HepG2 (cell line): ENCODE data around the gene RNPEPL1. TPM values are rescaled to one million over a fixed set of nuclear protein-coding genes. Genes with fewer than 3 reads are reported as not detected.

Source experiments
- ARNT2 ChIP-seq: sonication (generic); formaldehyde crosslinking; IDR thresholded peaks from 2 replicates; pipeline ENCODE4 v1.8.0; 2022; ENCODE audit warnings: mild to moderate bottlenecking, low read depth, missing genetic modification reagents, moderate library complexity
- CBX2 ChIP-seq, 2 experiments: fragments of 200-600 bp in 1 of 2; sonication (generic); formaldehyde crosslinking in 1 of 2; IDR thresholded peaks; 2 replicates each; pipeline versions ENCODE4 v1.7.0 to v1.8.1; 2018 to 2022; ENCODE audit warnings: low read depth in 2 of 2, low read length in 1 of 2, mild to moderate bottlenecking in 1 of 2, missing genetic modification reagents in 1 of 2
- CBX5 ChIP-seq: sonication (generic); formaldehyde crosslinking; IDR thresholded peaks from 2 replicates; pipeline ENCODE4 v1.4.0; 2020; ENCODE audit warnings: missing genetic modification reagents, borderline replicate concordance
- EP300 ChIP-seq, 3 experiments: sonication (generic) in 1 of 3; formaldehyde crosslinking in 1 of 3; IDR thresholded peaks; 2 replicates each; pipeline versions ENCODE4 v1.5.1 to v1.6.1; 2011 to 2020; ENCODE audit warnings: low read depth in 2 of 3, low read length in 2 of 3, borderline replicate concordance in 1 of 3, improper control_type of control experiment in 1 of 3, mild to moderate bottlenecking in 1 of 3, missing genetic modification reagents in 1 of 3, moderate library complexity in 1 of 3
- GABPB1 ChIP-seq: IDR thresholded peaks from 2 replicates; pipeline ENCODE4 v1.6.1; 2016; ENCODE audit warnings: mild to moderate bottlenecking, missing genetic modification reagents, moderate library complexity, missing compliant biosample characterization
- GFI1 ChIP-seq: sonication (generic); formaldehyde crosslinking; IDR thresholded peaks from 2 replicates; pipeline ENCODE4 v1.5.0; 2020; ENCODE audit warnings: missing genetic modification reagents, mild to moderate bottlenecking, borderline replicate concordance
- HDAC1 ChIP-seq: sonication (generic); formaldehyde crosslinking; IDR thresholded peaks from 2 replicates; pipeline ENCODE4 v1.5.1; 2020; ENCODE audit warnings: mild to moderate bottlenecking, missing genetic modification reagents
- ISX ChIP-seq: sonication (generic); formaldehyde crosslinking; conservative IDR thresholded peaks from 2 replicates; pipeline ENCODE4 v1.5.0; 2020; ENCODE audit warnings: missing genetic modification reagents
- KDM5A ChIP-seq: fragments of 200-600 bp; sonication (generic); IDR thresholded peaks from 2 replicates; pipeline ENCODE4 v1.7.0; 2018; ENCODE audit warnings: antibody characterized with exemption, mild to moderate bottlenecking, low read length, borderline replicate concordance
- MED1 ChIP-seq: sonication (generic); formaldehyde crosslinking; IDR thresholded peaks from 2 replicates; pipeline ENCODE4 v1.4.0; 2020; ENCODE audit warnings: missing genetic modification reagents
- MTA1 ChIP-seq: sonication (generic); formaldehyde crosslinking; IDR thresholded peaks from 2 replicates; pipeline ENCODE4 v1.4.0; 2020; ENCODE audit warnings: missing genetic modification reagents, mild to moderate bottlenecking, borderline replicate concordance
- REPIN1 ChIP-seq: sonication (generic); formaldehyde crosslinking; IDR thresholded peaks from 2 replicates; pipeline ENCODE4 v1.8.0; 2022; ENCODE audit warnings: missing genetic modification reagents, low read depth, mild to moderate bottlenecking, borderline replicate concordance
- SIN3A ChIP-seq: IDR thresholded peaks from 2 replicates; pipeline ENCODE4 v1.6.1; 2011; ENCODE audit warnings: low read depth, mild to moderate bottlenecking, control low read depth, low read length, borderline replicate concordance
- SNAPC2 ChIP-seq: sonication (generic); formaldehyde crosslinking; IDR thresholded peaks from 2 replicates; pipeline ENCODE4 v1.8.1; 2022; ENCODE audit warnings: mild to moderate bottlenecking, missing genetic modification reagents
- TBX2 ChIP-seq: sonication (generic); formaldehyde crosslinking; IDR thresholded peaks from 2 replicates; pipeline ENCODE4 v1.5.0; 2020; ENCODE audit warnings: missing genetic modification reagents, mild to moderate bottlenecking, borderline replicate concordance
- YEATS2 ChIP-seq: sonication (generic); formaldehyde crosslinking; IDR thresholded peaks from 2 replicates; pipeline ENCODE4 v1.4.0; 2020; ENCODE audit warnings: missing genetic modification reagents, borderline replicate concordance
- ZFP36L2 ChIP-seq: sonication (generic); formaldehyde crosslinking; IDR thresholded peaks from 2 replicates; pipeline ENCODE4 v1.4.0; 2020; ENCODE audit warnings: missing genetic modification reagents
- ZSCAN9 ChIP-seq: IDR thresholded peaks from 2 replicates; pipeline ENCODE4 v1.6.1; 2016; ENCODE audit warnings: borderline replicate concordance
- polyA plus RNA-seq, 8 experiments: library from polyadenylated mRNA; depleted of rRNA in 3 of 8; stranded (reverse) in 7 of 8; unstranded in 1 of 8; fragments of >200 nt; fragmentation: Illumina TruSeq in 4 of 8; extraction: Trizol in 4 of 8; gene quantifications; 2 replicates each; pipeline versions ENCODE4 v1.2.1 to v1.2.3, GENCODE V29; 2011 to 2016; ENCODE audit warnings: low read depth in 4 of 8, missing spikeins in 1 of 8, mixed read lengths in 1 of 8; ENCODE audit not compliant: insufficient read depth in 1 of 8
- total RNA-seq, 5 experiments: library from RNA; depleted of rRNA; stranded (reverse); fragments of >200 nt; fragmentation: Illumina TruSeq; extraction: Trizol; gene quantifications; 2 replicates each; pipeline ENCODE4 v1.2.3, GENCODE V29; 2016; ENCODE audit warnings: low read depth in 1 of 5
- TF ChIP-seq, protein P1 (sequence below): sonication (generic); formaldehyde crosslinking; IDR thresholded peaks from 2 replicates; pipeline ENCODE4 v1.5.1; 2020; ENCODE audit warnings: missing genetic modification reagents, mild to moderate bottlenecking, borderline replicate concordance
- TF ChIP-seq, protein P2 (sequence below): IDR thresholded peaks from 2 replicates; pipeline ENCODE4 v1.6.1; 2016; ENCODE audit warnings: missing compliant biosample characterization, missing genetic modification reagents, borderline replicate concordance
- TF ChIP-seq, protein P3 (sequence below): fragments of 450-650 bp; IDR thresholded peaks from 2 replicates; pipeline ENCODE4 v1.6.1; 2017
- TF ChIP-seq, protein P4 (sequence below): sonication (generic); IDR thresholded peaks from 2 replicates; pipeline ENCODE4 v1.6.1; 2016; ENCODE audit warnings: low read depth, borderline replicate concordance

RNPEPL1 gene
- total and polyA plus RNA-seq, 2 of the 13 experiments (the other 11 are each of a cell fraction or from before 2014, with no cell fraction given): 13.0 to 18.0 TPM

DNA sequence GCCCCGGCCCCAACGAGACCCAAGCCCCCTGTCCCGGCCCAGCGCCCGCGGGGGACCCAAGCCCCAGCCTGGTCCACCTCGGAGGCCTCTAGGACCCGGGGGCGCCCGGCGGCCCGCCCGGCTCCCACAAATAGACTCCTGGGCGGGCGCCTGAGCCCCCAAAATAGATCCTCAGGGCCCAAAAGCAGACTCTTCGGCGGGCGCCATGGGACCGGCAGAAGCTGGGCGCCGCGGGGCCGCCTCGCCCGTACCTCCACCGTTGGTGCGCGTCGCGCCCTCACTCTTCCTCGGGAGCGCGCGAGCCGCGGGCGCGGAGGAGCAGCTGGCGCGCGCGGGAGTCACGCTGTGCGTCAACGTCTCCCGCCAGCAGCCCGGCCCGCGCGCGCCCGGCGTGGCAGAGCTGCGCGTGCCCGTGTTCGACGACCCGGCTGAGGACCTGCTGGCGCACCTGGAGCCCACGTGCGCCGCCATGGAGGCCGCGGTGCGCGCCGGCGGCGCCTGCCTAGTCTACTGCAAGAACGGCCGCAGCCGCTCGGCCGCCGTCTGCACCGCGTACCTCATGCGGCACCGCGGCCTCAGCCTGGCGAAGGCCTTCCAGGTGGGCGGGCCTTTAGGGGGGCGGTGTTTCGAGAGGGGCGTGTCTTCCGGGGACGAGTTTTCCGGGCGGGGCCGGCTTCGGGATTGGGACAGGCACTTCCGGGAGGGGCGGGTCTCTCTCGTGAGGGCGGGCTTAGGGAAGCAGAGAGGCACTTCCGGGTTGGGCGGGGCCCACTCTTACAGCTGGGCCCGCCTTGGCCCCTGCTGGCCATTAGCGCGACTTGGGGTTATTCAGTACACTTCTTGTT lies 7.6 kb upstream of the RNPEPL1 start (continued):
- peak; percentile 97 for TF ChIP-seq SIN3A
- peak; percentile 49; the same call in 1 of the 2 replicates for TF ChIP-seq SNAPC2
- TF ChIP-seq MTA1 (CRISPR knock-in tag): 0 out of 2 replicates have a peak, but pooled peaks have one; percentile 22
- TF ChIP-seq ARNT2: peak; percentile 86
- TF ChIP-seq YEATS2 (CRISPR knock-in tag): peak; percentile 51; the same call in 1 of the 2 replicates
- TF ChIP-seq GABPB1 (CRISPR knock-in tag): peak; percentile 91
- no peak for TF ChIP-seq CBX5
- TF ChIP-seq, protein P1, sequence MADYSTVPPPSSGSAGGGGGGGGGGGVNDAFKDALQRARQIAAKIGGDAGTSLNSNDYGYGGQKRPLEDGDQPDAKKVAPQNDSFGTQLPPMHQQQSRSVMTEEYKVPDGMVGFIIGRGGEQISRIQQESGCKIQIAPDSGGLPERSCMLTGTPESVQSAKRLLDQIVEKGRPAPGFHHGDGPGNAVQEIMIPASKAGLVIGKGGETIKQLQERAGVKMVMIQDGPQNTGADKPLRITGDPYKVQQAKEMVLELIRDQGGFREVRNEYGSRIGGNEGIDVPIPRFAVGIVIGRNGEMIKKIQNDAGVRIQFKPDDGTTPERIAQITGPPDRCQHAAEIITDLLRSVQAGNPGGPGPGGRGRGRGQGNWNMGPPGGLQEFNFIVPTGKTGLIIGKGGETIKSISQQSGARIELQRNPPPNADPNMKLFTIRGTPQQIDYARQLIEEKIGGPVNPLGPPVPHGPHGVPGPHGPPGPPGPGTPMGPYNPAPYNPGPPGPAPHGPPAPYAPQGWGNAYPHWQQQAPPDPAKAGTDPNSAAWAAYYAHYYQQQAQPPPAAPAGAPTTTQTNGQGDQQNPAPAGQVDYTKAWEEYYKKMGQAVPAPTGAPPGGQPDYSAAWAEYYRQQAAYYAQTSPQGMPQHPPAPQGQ (CRISPR knock-in tag): peak; percentile 41; the same call in 1 of the 2 replicates
- TF ChIP-seq REPIN1 (CRISPR knock-in tag): peak; percentile 70
- TF ChIP-seq ZFP36L2 (CRISPR knock-in tag): peak; percentile 64; the same call in 1 of the 2 replicates
- TF ChIP-seq EP300 (IDR thresholded peaks at IDR 0.05; ENCODE audit: low read depth in 2 of 2, low read length in 2 of 2): peak in 1 of 2 experiments; percentile 45; a peak in 1 of 4 replicates
- no peak for TF ChIP-seq EP300 (CRISPR knock-in tag; IDR thresholded peaks at IDR 0.05; ENCODE audit: borderline replicate concordance)
- TF ChIP-seq KDM5A: peak; percentile 52; the same call in 1 of the 2 replicates
- TF ChIP-seq HDAC1 (CRISPR knock-in tag): peak; percentile 91
- TF ChIP-seq, protein P2, sequence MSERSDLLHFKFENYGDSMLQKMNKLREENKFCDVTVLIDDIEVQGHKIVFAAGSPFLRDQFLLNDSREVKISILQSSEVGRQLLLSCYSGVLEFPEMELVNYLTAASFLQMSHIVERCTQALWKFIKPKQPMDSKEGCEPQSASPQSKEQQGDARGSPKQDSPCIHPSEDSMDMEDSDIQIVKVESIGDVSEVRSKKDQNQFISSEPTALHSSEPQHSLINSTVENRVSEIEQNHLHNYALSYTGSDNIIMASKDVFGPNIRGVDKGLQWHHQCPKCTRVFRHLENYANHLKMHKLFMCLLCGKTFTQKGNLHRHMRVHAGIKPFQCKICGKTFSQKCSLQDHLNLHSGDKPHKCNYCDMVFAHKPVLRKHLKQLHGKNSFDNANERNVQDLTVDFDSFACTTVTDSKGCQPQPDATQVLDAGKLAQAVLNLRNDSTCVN (CRISPR knock-in tag): peak; percentile 79; the same call in 1 of the 2 replicates
- peak; percentile 65 for TF ChIP-seq MED1 (CRISPR knock-in tag)
- peak; percentile 69; the same call in 1 of the 2 replicates for TF ChIP-seq ZSCAN9 (CRISPR knock-in tag)
- peak; percentile 11; the same call in 1 of the 2 replicates for TF ChIP-seq ISX (CRISPR knock-in tag)
- TF ChIP-seq, protein P3, sequence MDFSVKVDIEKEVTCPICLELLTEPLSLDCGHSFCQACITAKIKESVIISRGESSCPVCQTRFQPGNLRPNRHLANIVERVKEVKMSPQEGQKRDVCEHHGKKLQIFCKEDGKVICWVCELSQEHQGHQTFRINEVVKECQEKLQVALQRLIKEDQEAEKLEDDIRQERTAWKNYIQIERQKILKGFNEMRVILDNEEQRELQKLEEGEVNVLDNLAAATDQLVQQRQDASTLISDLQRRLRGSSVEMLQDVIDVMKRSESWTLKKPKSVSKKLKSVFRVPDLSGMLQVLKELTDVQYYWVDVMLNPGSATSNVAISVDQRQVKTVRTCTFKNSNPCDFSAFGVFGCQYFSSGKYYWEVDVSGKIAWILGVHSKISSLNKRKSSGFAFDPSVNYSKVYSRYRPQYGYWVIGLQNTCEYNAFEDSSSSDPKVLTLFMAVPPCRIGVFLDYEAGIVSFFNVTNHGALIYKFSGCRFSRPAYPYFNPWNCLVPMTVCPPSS: no peak
- TF ChIP-seq CBX2 (IDR thresholded peaks at IDR 0.05; ENCODE audit: low read depth, low read length): no peak
- TF ChIP-seq CBX2 (CRISPR knock-in tag; IDR thresholded peaks at IDR 0.05; ENCODE audit: low read depth): 0 out of 2 replicates have a peak, but pooled peaks have one; percentile 40
- TF ChIP-seq, protein P4, sequence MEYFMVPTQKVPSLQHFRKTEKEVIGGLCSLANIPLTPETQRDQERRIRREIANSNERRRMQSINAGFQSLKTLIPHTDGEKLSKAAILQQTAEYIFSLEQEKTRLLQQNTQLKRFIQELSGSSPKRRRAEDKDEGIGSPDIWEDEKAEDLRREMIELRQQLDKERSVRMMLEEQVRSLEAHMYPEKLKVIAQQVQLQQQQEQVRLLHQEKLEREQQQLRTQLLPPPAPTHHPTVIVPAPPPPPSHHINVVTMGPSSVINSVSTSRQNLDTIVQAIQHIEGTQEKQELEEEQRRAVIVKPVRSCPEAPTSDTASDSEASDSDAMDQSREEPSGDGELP: peak; percentile 93
- TF ChIP-seq GFI1: peak; percentile 76; the same call in 1 of the 2 replicates
- TF ChIP-seq TBX2 (CRISPR knock-in tag): peak; percentile 30; the same call in 1 of the 2 replicates
